GM15510 (cell line): ENCODE results near the gene SCAF4.

ENCODE experiments used
- POLR2A ChIP-seq: IDR thresholded peaks from 3 replicates; pipeline ENCODE4 v1.6.1; 2011; ENCODE audit warnings: borderline replicate concordance; ENCODE audit not compliant: insufficient read length; ENCODE audit errors: extremely low read depth

Gene SCAF4

GRCh38 chr21:31752352-31752751 is 20.4 kb upstream of the SCAF4 start:
- TF ChIP-seq POLR2A, result no peak

DNA sequence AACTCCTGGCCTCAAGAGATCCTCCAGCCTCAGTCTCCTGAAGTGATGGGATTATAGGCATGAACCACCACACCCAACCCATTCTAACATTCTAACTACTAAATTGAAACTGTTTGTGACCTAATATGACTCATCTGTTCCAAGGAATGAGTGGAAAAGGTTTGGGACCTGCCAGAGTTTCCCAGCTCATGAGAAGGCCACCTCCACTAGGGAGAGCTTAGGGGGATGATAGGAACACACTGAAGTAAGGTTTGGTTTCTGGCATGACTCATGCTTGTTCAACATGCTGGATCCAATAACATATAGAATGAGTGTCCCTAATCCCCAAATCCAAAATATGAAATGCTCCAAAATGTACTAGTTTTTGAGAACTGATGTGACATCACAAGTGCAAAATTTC is 18.9 kb upstream of the SCAF4 start:
- no peak for TF ChIP-seq POLR2A

GRCh38 chr21:31744182-31744800 is 12.4 kb upstream of the SCAF4 start:
- no peak for TF ChIP-seq POLR2A

GRCh38 chr21:31743712-31744111 is 11.8 kb upstream of the SCAF4 start:
- TF ChIP-seq POLR2A, result no peak

DNA sequence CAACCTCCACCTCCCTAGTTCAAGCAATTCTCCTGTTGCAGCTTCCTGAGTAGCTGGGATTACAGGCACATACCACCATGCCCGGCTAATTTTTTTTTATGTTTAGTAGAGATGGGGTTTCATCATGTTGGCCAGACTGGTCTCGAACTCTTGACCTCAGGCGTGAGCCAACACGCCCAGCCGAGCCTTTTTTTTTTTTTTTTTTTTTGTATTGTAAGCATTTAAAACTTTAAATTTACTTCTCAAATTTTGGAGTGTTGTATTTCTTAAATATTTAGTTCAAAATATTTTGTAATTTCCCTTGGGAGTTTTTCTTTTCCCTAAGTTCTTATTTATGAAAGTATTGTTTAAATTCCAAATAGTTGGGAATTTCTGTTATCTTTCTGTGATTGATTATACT is 9.2 kb upstream of the SCAF4 start:
- no peak for TF ChIP-seq POLR2A

- no peak for TF ChIP-seq POLR2A
These were observed 3.6 kb upstream of the SCAF4 start for GRCh38 chr21:31735511-31735992.

- TF ChIP-seq POLR2A, result no peak
These were observed 1.7 kb upstream of the SCAF4 start for GRCh38 chr21:31733551-31734149.

- no peak for TF ChIP-seq POLR2A
These were observed 956 bp upstream of the SCAF4 start for GRCh38 chr21:31732597-31733550.

- TF ChIP-seq POLR2A, result no peak
These were observed 662 bp downstream of the SCAF4 start for GRCh38 chr21:31731056-31731856.

- TF ChIP-seq POLR2A, result no peak
These were observed 1.2 kb downstream of the SCAF4 start for GRCh38 chr21:31730712-31731055.

- no peak for TF ChIP-seq POLR2A
These were observed 2.1 kb downstream of the SCAF4 start for GRCh38 chr21:31729622-31730343.

DNA sequence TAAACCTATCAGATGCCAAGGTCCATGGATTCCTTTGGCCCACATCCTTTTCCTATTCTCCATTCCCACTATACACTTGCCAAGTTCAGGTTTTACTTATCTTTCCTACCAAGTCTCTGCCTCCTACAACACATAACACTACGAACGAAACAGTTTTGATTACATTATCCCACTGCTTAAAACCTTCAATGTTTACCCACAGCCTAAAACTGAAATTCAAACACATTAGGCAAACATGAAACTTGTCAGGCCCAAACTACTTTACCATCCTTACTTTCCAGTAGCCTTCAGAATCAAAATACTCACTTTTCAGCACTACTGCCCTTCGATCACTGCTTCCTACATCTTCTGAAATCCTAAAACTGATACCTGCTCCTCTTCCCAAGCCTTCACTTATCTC is 3.0 kb downstream of the SCAF4 start:
- no peak for TF ChIP-seq POLR2A

- TF ChIP-seq POLR2A, result no peak
These were observed 3.7 kb downstream of the SCAF4 start for GRCh38 chr21:31728191-31728590.

GRCh38 chr21:31727181-31727580 is 4.7 kb downstream of the SCAF4 start:
- no peak for TF ChIP-seq POLR2A
